K562 (cell line): ENCODE results near the gene CAPN10. TPM values are rescaled to one million over a fixed set of nuclear protein-coding genes. Genes with fewer than 3 reads are reported as not detected.

Experiments
- ATAC-seq: fragments of 200-7000 bp; cut with Tn5 transposase; 3 replicates; pipeline ENCODE4 v1.9.1; 2020; ENCODE audit warnings: moderate library complexity
- BruUV-seq: library from RNA; stranded (reverse); fragments of 400-500 nt; replicated peaks from 2 replicates; lab custom pipeline; 2021; lab: Mats Ljungman, UMichigan
- CTCF ChIA-PET: fragments of 300-600 bp; formaldehyde crosslinking; extraction: SDS; loops from one replicate; lab custom pipeline; 2021; ENCODE audit warnings: low intra/inter-chr PET ratio; lab: Yijun Ruan, JAX
- POLR2A ChIA-PET: fragments of 300-600, 350-650 bp; sonication (Branson Sonifier 250); formaldehyde crosslinking; extraction: SDS; loops from one replicate; lab custom pipeline; 2021; ENCODE audit warnings: antibody characterized with exemption, inconsistent platforms; lab: Yijun Ruan, JAX
- DNase-seq, 4 experiments: peaks; one replicate each; pipeline versions ENCODE4 v3.0.0 to v3.0.0-alpha.2; 2011 to 2018; ENCODE audit warnings: low spot score in 3 of 4, mixed read lengths in 3 of 4; ENCODE audit errors: extremely low read depth in 1 of 4
- FAIRE-seq: peaks from 2 replicates; lab custom pipeline; 2011; peaks lifted over from hg19 to GRCh38; lab: Jason Lieb, UNC
- H2AFZ ChIP-seq: 2 replicates; pipeline ENCODE4 v1.6.0; 2011; ENCODE audit warnings: low read depth, low read length, control low read depth, inconsistent platforms
- H3K27ac ChIP-seq: fragments of 200-600 bp; 3 replicates; pipeline ENCODE4 v1.8.0; 2011; ENCODE audit warnings: low read depth, mild to moderate bottlenecking, control low read depth, inconsistent platforms, low read length, moderate library complexity, mixed read lengths; ENCODE audit errors: extremely low read depth
- H3K27me3 ChIP-seq, 2 experiments: fragments of 300-600 bp in 1 of 2; 2 replicates in 1 of 2; 3 replicates in 1 of 2; pipeline versions ENCODE4 v1.6.0 to v1.8.0; 2011; ENCODE audit warnings: inconsistent platforms in 2 of 2, low read length in 2 of 2, mild to moderate bottlenecking in 1 of 2, mixed read lengths in 1 of 2, moderate library complexity in 1 of 2; ENCODE audit not compliant: control insufficient read depth in 2 of 2, insufficient read depth in 2 of 2
- H3K36me3 ChIP-seq: fragments of 300-600 bp; 3 replicates; pipeline ENCODE4 v1.8.0; 2011; ENCODE audit warnings: mild to moderate bottlenecking, low read length, inconsistent platforms; ENCODE audit not compliant: control insufficient read depth, insufficient read depth
- H3K4me1 ChIP-seq, 2 experiments: fragments of 200-600 bp in 1 of 2; replicated peaks in 1 of 2; 2 replicates in 1 of 2; 3 replicates in 1 of 2; pipeline versions ENCODE4 v1.5.1 to v1.8.0; 2011; ENCODE audit warnings: inconsistent platforms in 2 of 2, low read length in 2 of 2, mild to moderate bottlenecking in 1 of 2, mixed read lengths in 1 of 2, moderate library complexity in 1 of 2; ENCODE audit not compliant: control insufficient read depth in 2 of 2, insufficient read depth in 2 of 2
- H3K4me2 ChIP-seq: 2 replicates; pipeline ENCODE4 v1.6.1; 2011; ENCODE audit warnings: low read length, control low read depth, inconsistent platforms, mixed read lengths; ENCODE audit not compliant: insufficient read depth
- H3K4me3 ChIP-seq: fragments of 200-600 bp; sonication (generic), shearing (Covaris generic); 2 replicates; pipeline ENCODE4 v1.5.1; 2016; ENCODE audit warnings: control low read depth, inconsistent platforms
- H3K79me2 ChIP-seq: fragments of 200-600 bp; 3 replicates; pipeline ENCODE4 v1.8.0; 2011; ENCODE audit warnings: low read length, inconsistent platforms; ENCODE audit not compliant: control insufficient read depth, insufficient read depth
- H3K9ac ChIP-seq, 2 experiments: 2 replicates each; pipeline versions ENCODE4 v1.6.0 to v1.6.1; 2011; ENCODE audit warnings: low read depth in 2 of 2, low read length in 2 of 2, control low read depth in 1 of 2, inconsistent platforms in 1 of 2, mild to moderate bottlenecking in 1 of 2, mixed read lengths in 1 of 2; ENCODE audit not compliant: insufficient read depth in 1 of 2
- H3K9me1 ChIP-seq: one replicate; pipeline ENCODE4 v1.6.0; 2011; ENCODE audit warnings: inconsistent platforms, mild to moderate bottlenecking, low read length, moderate library complexity; ENCODE audit not compliant: control insufficient read depth, insufficient read depth
- H3K9me3 ChIP-seq: replicated peaks from 2 replicates; pipeline ENCODE4 v1.5.1; 2011; ENCODE audit warnings: low read depth, low read length, inconsistent platforms; ENCODE audit not compliant: control insufficient read depth, insufficient read depth
- H4K20me1 ChIP-seq: replicated peaks from 2 replicates; pipeline ENCODE4 v1.6.1; 2011; ENCODE audit warnings: low read length, inconsistent platforms, mixed read lengths; ENCODE audit not compliant: control insufficient read depth, insufficient read depth
- CREBBP ChIP-seq: IDR thresholded peaks from one replicate; pipeline ENCODE4 v1.6.1; 2012; ENCODE audit warnings: low read depth, mild to moderate bottlenecking, control low read depth, inconsistent platforms, low read length
- ELK1 ChIP-seq: sonication (generic); formaldehyde crosslinking; IDR thresholded peaks from 2 replicates; pipeline ENCODE4 v1.8.1; 2022; ENCODE audit warnings: missing genetic modification reagents
- HMGXB4 ChIP-seq: sonication (generic); formaldehyde crosslinking; IDR thresholded peaks from 2 replicates; pipeline ENCODE4 v1.8.1; 2023; ENCODE audit warnings: mild to moderate bottlenecking, missing genetic modification reagents
- KDM1A ChIP-seq, 2 experiments: fragments of 450-650 bp; IDR thresholded peaks; 2 replicates each; pipeline ENCODE4 v1.6.1; 2016; ENCODE audit warnings: mild to moderate bottlenecking in 2 of 2
- PHF8 ChIP-seq: fragments of 200-600 bp; sonication (generic); IDR thresholded peaks from 2 replicates; pipeline ENCODE4 v1.6.1; 2012; ENCODE audit warnings: mixed run types, mild to moderate bottlenecking, inconsistent platforms, low read length, moderate library complexity, borderline replicate concordance
- PRDM10 ChIP-seq: fragments of 450-650 bp; IDR thresholded peaks from 2 replicates; pipeline ENCODE4 v1.6.1; 2018; ENCODE audit not compliant: partially characterized antibody
- RBM39 ChIP-seq: fragments of 200-400 bp; formaldehyde crosslinking; optimal IDR thresholded peaks from 2 replicates; pipeline ENCODE3; 2018; ENCODE audit warnings: low read depth, low read length
- SMARCA4 ChIP-seq: fragments of 450-650 bp; IDR thresholded peaks from 2 replicates; pipeline ENCODE4 v1.6.1; 2016
- TAF1 ChIP-seq: IDR thresholded peaks from 2 replicates; pipeline ENCODE4 v1.6.1; 2011; ENCODE audit warnings: mild to moderate bottlenecking, low read length, moderate library complexity; ENCODE audit not compliant: insufficient read depth, control insufficient read depth, severe bottlenecking; ENCODE audit errors: extremely low read depth
- USF1 ChIP-seq: sonication (generic); formaldehyde crosslinking; IDR thresholded peaks from 2 replicates; pipeline ENCODE4 v1.9.0; 2022; ENCODE audit warnings: mild to moderate bottlenecking, missing genetic modification reagents
- ZNF354B ChIP-seq: fragments of 250-450 bp; sonication (Bioruptor Pico); IDR thresholded peaks from 2 replicates; pipeline ENCODE4 v1.4.0; 2020
- WGBS: fragments of 100-300 bp; shearing (Covaris generic); methylation state at CpG from one replicate; pipeline ENCODE4 v1.1.6; 2016; ENCODE audit warnings: low coverage, mixed read lengths; ENCODE audit not compliant: insufficient coverage; ENCODE audit errors: missing lambda C conversion rate; 5-methylcytosine and 5-hydroxymethylcytosine counted together
- in situ Hi-C: fragments of 300-500 bp; cut with MboI; formaldehyde crosslinking; loops from 4 replicates; pipeline ENCODE4 v1.15.0; 2018; ENCODE audit warnings: inconsistent platforms, mixed read lengths
- intact Hi-C: fragments of 100-400 bp; cut with micrococcal nuclease; formaldehyde crosslinking; loops from 2 replicates; pipeline ENCODE4 v1.14.2; 2022
- polyA plus RNA-seq, 8 experiments: library from polyadenylated mRNA; depleted of rRNA in 4 of 8; stranded (reverse) in 5 of 8; unstranded in 3 of 8; fragments of >200 nt; fragmentation: Nextera tagmentation in 2 of 8; fragmentation: Illumina TruSeq in 1 of 8; extraction: Ambion mirVana in 2 of 8; extraction: Trizol in 1 of 8; gene quantifications; 2 replicates each; pipeline versions ENCODE4 v1.2.1 to v1.2.3, GENCODE V29; 2011 to 2014; ENCODE audit warnings: inconsistent platforms in 1 of 8, missing spikeins in 1 of 8
- total RNA-seq, 7 experiments: library from RNA; depleted of rRNA in 6 of 7; stranded (reverse); fragments of >200 nt in 6 of 7; fragmentation: Illumina TruSeq in 2 of 7; extraction: Trizol in 2 of 7; gene quantifications; 2 replicates each; pipeline versions ENCODE4 v1.2.1 to v1.2.3, GENCODE V29; 2011 to 2021; ENCODE audit warnings: low replicate concordance in 1 of 7
- TF ChIP-seq, protein P1 (sequence below): fragments of 450-650 bp; IDR thresholded peaks from 2 replicates; pipeline ENCODE4 v1.6.1; 2018; ENCODE audit warnings: mild to moderate bottlenecking, low read depth; ENCODE audit not compliant: partially characterized antibody

CAPN10 gene
- total and polyA plus RNA-seq, 9 of the 15 experiments (the other 6 are each of a cell fraction or from before 2014, with no cell fraction given): 0.08 to 26.1 (median 8.4) TPM

DNA sequence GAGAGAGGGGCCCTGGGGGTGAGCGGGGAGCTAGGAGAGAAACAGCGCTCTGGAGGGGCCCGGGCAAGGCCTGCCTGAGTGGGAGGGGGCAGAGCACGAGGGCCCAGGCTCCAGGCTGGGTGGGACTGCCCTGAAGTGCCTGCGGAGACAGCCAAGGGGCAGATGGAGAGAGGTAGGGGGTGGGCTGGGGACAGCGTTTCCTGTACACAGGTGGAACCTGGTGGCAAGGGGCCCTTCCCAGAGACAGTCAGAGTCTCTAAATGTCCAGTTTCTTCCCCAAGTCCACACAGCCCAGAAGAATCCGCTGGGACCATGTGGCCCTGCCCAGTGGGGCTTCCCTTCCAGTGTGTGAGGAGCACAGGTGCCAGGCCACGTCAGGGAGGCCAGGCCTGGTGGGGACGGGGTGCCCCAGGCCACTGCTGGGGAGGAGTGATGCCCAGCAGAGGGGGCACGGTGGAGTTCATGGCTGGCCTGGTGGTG is 37.0 kb downstream of the CAPN10 start:
- intact Hi-C loops (no loop called here), in situ Hi-C loops (no loop called here)
- no peaks in the 10 kb centered on the region for H4K20me1 ChIP-seq
- CTCF ChIA-PET: no interaction called here
- H3K4me1 ChIP-seq: peaks cover 0 to 52% of the 10 kb centered on the region in 2 experiments; a peak in 2 of 5 replicates
- H3K79me2 ChIP-seq: no peaks in the 10 kb centered on the region
- no peak overlapping the region for H3K4me3 ChIP-seq
- H3K9me3 ChIP-seq: no peaks in the 10 kb centered on the region
- no peaks in the 10 kb centered on the region for H3K36me3 ChIP-seq
- no peak overlapping the region for H3K27ac ChIP-seq
- DNase-seq: no peak
- WGBS: 30% methylated on average over 2 of the region's 10 CpGs
- BruUV-seq: no TSS peak
- H3K27me3 ChIP-seq: no peaks in the 10 kb centered on the region
- H3K9ac ChIP-seq: no peak overlapping the region
- ATAC-seq: no peak
- H3K4me2 ChIP-seq: no peak overlapping the region
- H3K9me1 ChIP-seq: no peaks in the 10 kb centered on the region
- POLR2A ChIA-PET: no interaction called here
- no peak overlapping the region for H2AFZ ChIP-seq
- no peak for FAIRE-seq
- no peak for TF ChIP-seq KDM1A (IDR thresholded peaks at IDR 0.05)
- TF ChIP-seq ZNF354B (CRISPR knock-in tag): no peak
- TF ChIP-seq SMARCA4: no peak
- TF ChIP-seq CREBBP: no peak
- no peak for TF ChIP-seq TAF1
- TF ChIP-seq HMGXB4 (CRISPR knock-in tag): no peak
- TF ChIP-seq, protein P1, sequence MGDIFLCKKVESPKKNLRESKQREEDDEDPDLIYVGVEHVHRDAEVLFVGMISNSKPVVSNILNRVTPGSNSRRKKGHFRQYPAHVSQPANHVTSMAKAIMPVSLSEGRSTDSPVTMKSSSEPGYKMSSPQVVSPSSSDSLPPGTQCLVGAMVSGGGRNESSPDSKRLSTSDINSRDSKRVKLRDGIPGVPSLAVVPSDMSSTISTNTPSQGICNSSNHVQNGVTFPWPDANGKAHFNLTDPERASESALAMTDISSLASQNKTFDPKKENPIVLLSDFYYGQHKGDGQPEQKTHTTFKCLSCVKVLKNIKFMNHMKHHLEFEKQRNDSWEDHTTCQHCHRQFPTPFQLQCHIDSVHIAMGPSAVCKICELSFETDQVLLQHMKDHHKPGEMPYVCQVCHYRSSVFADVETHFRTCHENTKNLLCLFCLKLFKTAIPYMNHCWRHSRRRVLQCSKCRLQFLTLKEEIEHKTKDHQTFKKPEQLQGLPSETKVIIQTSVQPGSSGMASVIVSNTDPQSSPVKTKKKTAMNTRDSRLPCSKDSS: no peak
- TF ChIP-seq ELK1 (CRISPR knock-in tag): no peak
- TF ChIP-seq USF1 (CRISPR knock-in tag): no peak
- TF ChIP-seq PRDM10: no peak
- no peak for TF ChIP-seq RBM39
- TF ChIP-seq PHF8: no peak
